Activated CD8-positive, alpha-beta memory T cell treated with anti-CD3 and anti-CD28 coated beads, Interleukin-2, amount 50 U/mL, for 4 hours (primary cell): ENCODE measurements around the gene IRF7.
"Not testable (repeated sequence)": the region's sequence is repeated elsewhere in the genome, so short reads cannot be mapped to it uniquely, and the experiment has no call there.

Experiments used
- DNase-seq: peaks from one replicate; pipeline ENCODE4 v3.0.0-alpha.2; 2020

Gene IRF7

GRCh38 chr11:615504-616319 is at the start of gene IRF7:
TSS of gene IRF7 (minus strand) at chr11:615950. CDS start at chr11:615364, 586 bp downstream.
- DNase-seq: peak; percentile 85

DNA sequence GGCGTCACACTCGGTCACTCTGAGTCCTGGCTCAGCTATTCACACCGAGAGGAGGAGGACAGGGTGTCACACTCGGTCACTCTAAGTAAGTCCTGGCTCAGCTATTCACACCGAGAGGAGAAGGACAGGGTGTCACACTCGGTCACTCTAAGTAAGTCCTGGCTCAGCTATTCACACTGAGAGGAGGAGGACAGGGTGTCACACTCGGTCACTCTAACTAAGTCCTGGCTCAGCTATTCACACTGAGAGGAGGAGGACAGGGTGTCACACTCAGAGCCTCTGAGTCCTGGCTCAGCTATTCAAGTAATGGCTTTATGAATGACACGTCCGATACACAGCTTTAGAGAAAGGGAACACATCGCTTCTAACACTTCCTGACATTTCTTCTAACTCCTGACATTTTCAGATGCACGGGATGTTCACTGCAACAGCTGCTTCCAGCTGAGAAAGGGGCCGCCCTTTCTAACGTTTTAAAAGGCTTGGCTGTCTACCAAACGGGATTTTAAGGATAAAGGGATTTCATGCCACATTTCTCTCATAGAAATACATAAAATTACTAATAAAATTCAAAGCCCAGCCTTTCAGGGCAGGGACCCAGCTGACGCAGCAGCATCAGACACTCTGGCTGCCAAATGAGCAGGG is 49.4 kb upstream of the IRF7 start:
- no peak for DNase-seq

- peak; percentile 40 for DNase-seq
Measured at GRCh38 chr11:662689-663274, 47.0 kb upstream of the IRF7 start.

DNA sequence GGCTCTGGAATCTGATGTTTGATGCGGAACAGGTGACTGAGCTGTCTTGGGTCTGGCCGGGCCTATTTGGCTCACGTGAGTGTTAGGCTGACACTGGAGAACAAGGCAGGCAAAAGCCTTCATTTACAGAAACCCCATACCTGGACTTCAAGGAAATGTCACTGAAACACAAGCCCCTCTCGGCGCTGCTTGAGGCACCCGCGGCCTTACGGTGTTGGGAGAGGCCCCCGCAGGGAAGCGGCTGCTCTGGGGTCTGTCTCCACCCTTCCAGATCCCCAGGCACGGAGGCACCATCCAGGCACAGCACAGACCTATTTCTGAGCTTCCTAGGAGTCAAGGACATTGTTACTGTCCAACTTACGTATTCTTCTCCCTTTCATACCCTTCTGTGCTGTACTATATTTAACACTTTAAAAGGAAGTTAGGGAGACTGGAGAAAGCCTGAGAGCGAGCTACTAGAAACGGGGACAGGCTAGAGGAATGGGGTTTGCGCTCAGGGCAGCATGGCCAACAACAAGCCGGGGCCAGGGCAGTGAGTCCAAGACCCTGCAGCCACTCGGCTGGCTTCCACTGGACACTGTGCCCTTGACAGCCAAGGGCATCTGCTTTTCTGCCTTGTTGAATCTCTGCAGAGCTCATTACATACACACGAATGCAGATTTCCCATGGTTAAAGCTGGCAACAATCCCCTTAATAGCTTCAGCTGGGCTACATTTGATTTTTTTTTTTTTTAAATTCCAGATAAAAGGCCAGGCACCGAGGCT is 45.1 kb upstream of the IRF7 start:
- no peak for DNase-seq

GRCh38 chr11:660281-660680 is 44.5 kb upstream of the IRF7 start:
- DNase-seq: no peak

GRCh38 chr11:659532-660085 is 43.9 kb upstream of the IRF7 start:
- DNase-seq: no peak

DNA sequence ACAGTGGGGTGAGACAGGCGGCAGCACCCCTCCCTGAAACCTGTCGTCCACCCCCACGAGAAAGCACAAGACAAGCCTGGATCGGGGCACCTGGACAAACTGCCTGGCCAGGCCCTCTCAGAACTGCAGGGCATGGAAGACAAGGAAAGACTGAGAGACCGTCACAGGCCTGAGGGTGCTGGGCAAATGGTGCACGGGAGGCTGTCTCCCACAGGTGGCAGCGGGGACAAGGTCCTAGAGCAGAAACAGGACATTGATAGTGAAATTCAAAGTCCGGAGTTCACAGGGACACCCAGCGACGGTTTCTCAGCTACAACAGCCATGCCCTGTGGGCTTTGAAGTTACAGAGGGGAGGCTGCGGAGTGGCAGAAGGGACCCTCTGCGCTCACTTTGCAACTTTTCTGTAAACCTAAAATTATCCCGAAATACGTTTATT is 42.0 kb upstream of the IRF7 start:
- no peak for DNase-seq

- no peak for DNase-seq
Measured at GRCh38 chr11:656866-657265, 41.1 kb upstream of the IRF7 start.

- DNase-seq: no peak
Measured at GRCh38 chr11:656426-656825, 40.7 kb upstream of the IRF7 start.

- no peak for DNase-seq
Measured at GRCh38 chr11:655036-655726, 39.4 kb upstream of the IRF7 start.

GRCh38 chr11:654444-654843 is 38.7 kb upstream of the IRF7 start:
- DNase-seq: not testable (repeated sequence)

- DNase-seq: no peak
Measured at GRCh38 chr11:653837-654236, 38.1 kb upstream of the IRF7 start.

DNA sequence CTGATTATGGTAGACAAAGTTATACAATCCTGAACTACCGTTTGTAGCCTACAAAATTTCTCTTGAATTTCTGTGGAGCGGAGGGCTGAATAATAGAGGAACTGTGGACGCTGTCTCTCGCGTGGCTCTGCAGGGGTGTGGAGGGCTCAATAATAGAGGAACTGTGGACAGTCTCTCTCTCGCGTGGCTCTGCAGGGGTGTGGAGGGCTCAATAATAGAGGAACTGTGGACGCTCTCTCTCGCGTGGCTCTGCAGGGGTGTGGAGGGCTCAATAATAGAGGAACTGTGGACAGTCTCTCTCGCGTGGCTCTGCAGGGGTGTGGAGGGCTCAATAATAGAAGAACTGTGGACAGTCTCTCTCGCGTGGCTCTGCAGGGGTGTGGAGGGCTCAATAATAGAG is 37.4 kb upstream of the IRF7 start:
- not testable (repeated sequence) for DNase-seq

GRCh38 chr11:650482-650881 is 34.7 kb upstream of the IRF7 start:
- DNase-seq: no peak

- not testable (repeated sequence) for DNase-seq
Measured at GRCh38 chr11:647672-648158, 32.0 kb upstream of the IRF7 start.

DNA sequence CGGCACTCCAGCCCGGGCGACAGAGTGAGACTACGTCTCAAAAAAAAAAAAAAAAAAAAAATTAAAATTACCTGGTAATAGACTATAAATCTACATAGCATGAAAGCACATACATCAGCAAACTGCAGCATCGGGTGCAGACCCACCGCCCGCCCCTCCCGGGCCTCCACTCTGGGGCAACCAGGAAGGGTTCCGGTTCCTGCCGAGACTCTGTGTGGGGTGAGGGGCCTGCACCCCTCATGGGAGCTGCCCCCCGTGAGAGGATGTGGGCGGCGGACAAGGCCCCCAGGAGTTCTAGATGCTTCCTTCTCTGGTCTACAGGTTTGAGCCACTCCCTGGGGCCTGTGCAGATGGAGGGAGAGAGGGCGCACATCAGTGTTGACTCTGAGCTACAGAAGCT is 30.5 kb upstream of the IRF7 start:
- no peak for DNase-seq

- DNase-seq: no peak
Measured at GRCh38 chr11:645536-645935, 29.8 kb upstream of the IRF7 start.

DNA sequence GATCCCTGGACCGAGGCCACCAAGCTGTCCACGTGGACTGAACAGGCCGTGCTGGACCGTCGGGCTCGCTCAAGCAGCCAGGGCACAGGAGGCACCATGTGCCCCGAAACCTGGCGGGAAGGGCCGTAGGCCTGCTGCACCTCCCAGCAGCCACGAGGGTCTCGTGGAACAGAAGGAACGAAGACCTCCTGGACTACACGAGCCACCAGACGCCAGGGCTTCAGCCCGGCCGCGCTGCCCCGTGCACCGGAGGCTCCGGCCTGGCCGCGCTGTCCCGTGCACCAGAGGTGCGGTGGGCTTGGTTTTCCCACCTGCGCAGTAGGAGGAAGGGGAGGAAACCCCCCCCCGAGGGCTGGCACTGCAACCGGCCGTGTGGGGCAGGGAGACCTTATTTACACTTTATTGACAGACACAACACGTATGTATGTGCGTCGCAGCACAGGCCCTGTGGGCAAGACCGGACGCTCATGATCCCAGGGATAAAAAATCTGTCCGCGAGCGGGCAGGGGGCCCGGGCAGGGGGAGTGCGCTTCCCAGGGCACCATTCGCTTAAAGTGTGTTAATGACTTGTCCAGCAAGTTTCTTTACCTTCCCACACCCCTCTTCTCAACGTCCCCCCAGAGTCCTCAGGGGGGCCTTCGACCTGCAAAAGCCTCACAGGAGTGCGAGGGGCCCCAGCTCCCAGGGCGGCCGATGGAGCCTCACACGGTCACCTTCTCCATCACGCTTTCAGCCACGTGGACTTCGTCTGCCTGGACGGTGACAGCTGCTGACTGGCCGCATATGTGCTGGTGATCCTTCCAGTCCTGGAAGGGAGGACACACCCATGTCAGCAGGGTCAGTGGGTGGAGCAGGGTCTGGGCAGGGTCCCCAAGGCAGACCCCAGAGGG is 28.3 kb upstream of the IRF7 start:
- no peak for DNase-seq

DNA sequence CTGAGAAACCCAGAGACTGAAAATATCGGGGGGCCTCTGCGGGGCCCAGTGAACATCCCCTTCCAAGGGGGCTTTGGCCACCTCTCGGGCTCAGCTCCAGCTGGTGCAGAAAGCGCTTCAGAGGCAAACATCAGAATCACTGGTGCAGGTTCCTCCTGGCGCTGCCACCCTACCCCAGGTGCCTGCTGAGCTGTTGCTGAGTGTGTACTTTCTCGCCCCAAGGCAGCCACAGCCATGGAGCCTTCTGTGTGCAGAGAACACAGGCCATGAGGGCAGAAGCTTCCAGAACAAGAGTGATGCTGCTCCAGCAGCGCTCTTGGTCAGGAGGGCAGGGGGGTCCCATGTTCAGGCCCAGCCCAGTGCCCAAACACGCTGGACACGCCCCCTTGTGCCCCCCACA is 27.6 kb upstream of the IRF7 start:
- DNase-seq: no peak

GRCh38 chr11:641806-642370 is 26.1 kb upstream of the IRF7 start:
- DNase-seq: no peak
